ENCODE results near the gene HK1. TPM values are rescaled to one million over a fixed set of nuclear protein-coding genes. Genes with fewer than 3 reads are reported as not detected.

HK1 gene
- total RNA-seq, 2 donors from 2014 or later, result 186 to 228 TPM

- Histone ChIP-seq H3K27ac (no peak overlapping the region), H3K4me1 (peaks cover 0 to 7% of the 10 kb centered on the region in 2 donors), H3K4me3 (no peak overlapping the region)
Measured at GRCh38 chr10:69415951-69416350, 137.7 kb downstream of the HK1 start.

GRCh38 chr10:69416695-69417094 lies 138.4 kb downstream of the HK1 start, which contains the start of gene TACR2:
Gene TACR2, minus strand, starts transcription at chr10:69416918. Its CDS starts 595 bp downstream, at chr10:69416323.
- no peak within 1 kb of the TSS for H3K4me3 ChIP-seq
- H3K9me3 ChIP-seq, result no peaks in the 10 kb centered on the region
- peaks cover 0 to 10% of the 10 kb centered on the region in 2 donors for H3K4me1 ChIP-seq
- TF ChIP-seq CTCF (IDR thresholded peaks at IDR 0.05), result no peak
- DNase-seq (ENCODE audit: low spot score), result no peak
- H3K27me3 ChIP-seq, result no peaks in the 10 kb centered on the region
- H3K36me3 ChIP-seq, result no peaks in the 10 kb centered on the region
- H3K27ac ChIP-seq, result no peak within 1 kb of the TSS

More at GRCh38 chr10:69415951-69416350, 137.7 kb downstream of the HK1 start:
- Histone ChIP-seq H3K27me3 (no peaks in the 10 kb centered on the region), H3K36me3 (no peaks in the 10 kb centered on the region), H3K9me3 (no peaks in the 10 kb centered on the region)
- TF ChIP-seq CTCF (IDR thresholded peaks at IDR 0.05), result no peak
- no peak for DNase-seq (ENCODE audit: low spot score)

- H3K36me3 ChIP-seq, result no peaks in the 10 kb centered on the region
- no peak overlapping the region for H3K27ac ChIP-seq
- H3K4me1 ChIP-seq, result peaks cover 0 to 18% of the 10 kb centered on the region in 2 donors
- H3K4me3 ChIP-seq, result no peak overlapping the region
- H3K9me3 ChIP-seq, result no peaks in the 10 kb centered on the region
- DNase-seq (ENCODE audit: low spot score), result no peak
- no peak for TF ChIP-seq CTCF (IDR thresholded peaks at IDR 0.05)
- H3K27me3 ChIP-seq, result no peaks in the 10 kb centered on the region
Measured at GRCh38 chr10:69417542-69417941, 139.2 kb downstream of the HK1 start.

- Histone ChIP-seq H3K27ac (no peak overlapping the region), H3K4me1 (peaks cover 0 to 15% of the 10 kb centered on the region in 2 donors), H3K9me3 (no peaks in the 10 kb centered on the region)
Measured at GRCh38 chr10:69418052-69418752, 139.9 kb downstream of the HK1 start.

GRCh38 chr10:69419096-69419743 lies 140.9 kb downstream of the HK1 start:
- H3K4me3 ChIP-seq, result no peak overlapping the region
- no peaks in the 10 kb centered on the region for H3K9me3 ChIP-seq
- H3K27me3 ChIP-seq, result no peaks in the 10 kb centered on the region
- H3K4me1 ChIP-seq, result peaks cover 0 to 12% of the 10 kb centered on the region in 2 donors
- no peak overlapping the region for H3K27ac ChIP-seq
- DNase-seq (ENCODE audit: low spot score), result no peak
- no peaks in the 10 kb centered on the region for H3K36me3 ChIP-seq
- TF ChIP-seq CTCF (IDR thresholded peaks at IDR 0.05), result no peak

More at GRCh38 chr10:69418052-69418752, 139.9 kb downstream of the HK1 start:
- H3K4me3 ChIP-seq, result no peak overlapping the region
- DNase-seq (ENCODE audit: low spot score), result no peak
- TF ChIP-seq CTCF (IDR thresholded peaks at IDR 0.05), result no peak
- no peaks in the 10 kb centered on the region for H3K36me3 ChIP-seq
- H3K27me3 ChIP-seq, result no peaks in the 10 kb centered on the region
